Renal cortex interstitium (tissue), 11 donors: ENCODE data around the gene SDC1. TPM values are rescaled to one million over a fixed set of nuclear protein-coding genes. Genes with fewer than 3 reads are reported as not detected.
A peak's percentile ranks its signal among the peaks of the same experiment; 100 is the strongest.

Experiments used
- DNase-seq, 11 donors: peaks; one replicate each; pipeline ENCODE4 v3.0.0-alpha.2; 2013; ENCODE audit warnings: low read depth in 9 of 11, low spot score in 4 of 11; ENCODE audit errors: extremely low read depth in 1 of 11
- polyA plus RNA-seq, 3 donors: library from polyadenylated mRNA; unstranded; fragments of 120-200 nt; gene quantifications; one replicate each; pipeline ENCODE4 v1.2.1, GENCODE V29; 2013; ENCODE audit not compliant: insufficient read length in 3 of 3

Gene SDC1
- polyA plus RNA-seq, 3 donors, result 22.8 to 30.0 (median 24.6) TPM

GRCh38 chr2:20218331-20219320 is 6.3 kb downstream of the SDC1 start:
- no peak for DNase-seq

- no peak for DNase-seq
Measured at GRCh38 chr2:20217041-20217970, 7.6 kb downstream of the SDC1 start.

- no peak for DNase-seq
Measured at GRCh38 chr2:20216130-20217025, 8.6 kb downstream of the SDC1 start.

GRCh38 chr2:20215183-20216040 is 9.5 kb downstream of the SDC1 start:
- DNase-seq, result no peak

GRCh38 chr2:20214566-20215182 is 10.3 kb downstream of the SDC1 start:
- DNase-seq, result no peak

GRCh38 chr2:20213651-20214565 is 11.0 kb downstream of the SDC1 start:
- no peak for DNase-seq

GRCh38 chr2:20212871-20213503 is 11.9 kb downstream of the SDC1 start:
- no peak for DNase-seq

- DNase-seq, result peak in 7 of 11 donors; percentile 36 to 81 (median 66)
Measured at GRCh38 chr2:20212459-20212870, 12.5 kb downstream of the SDC1 start.

- no peak for DNase-seq
Measured at GRCh38 chr2:20211860-20212458, 13.0 kb downstream of the SDC1 start.

GRCh38 chr2:20211420-20211819 is 13.5 kb downstream of the SDC1 start:
- DNase-seq, result no peak

- DNase-seq, result no peak
Measured at GRCh38 chr2:20210462-20210861, 14.5 kb downstream of the SDC1 start.

- DNase-seq, result no peak
Measured at GRCh38 chr2:20209373-20210109, 15.4 kb downstream of the SDC1 start.

- DNase-seq, result no peak
Measured at GRCh38 chr2:20208476-20208859, 16.5 kb downstream of the SDC1 start.

GRCh38 chr2:20207051-20207450 is 17.9 kb downstream of the SDC1 start:
- no peak for DNase-seq
